ENCODE data around the gene LSM14A.

Gene LSM14A

DNA sequence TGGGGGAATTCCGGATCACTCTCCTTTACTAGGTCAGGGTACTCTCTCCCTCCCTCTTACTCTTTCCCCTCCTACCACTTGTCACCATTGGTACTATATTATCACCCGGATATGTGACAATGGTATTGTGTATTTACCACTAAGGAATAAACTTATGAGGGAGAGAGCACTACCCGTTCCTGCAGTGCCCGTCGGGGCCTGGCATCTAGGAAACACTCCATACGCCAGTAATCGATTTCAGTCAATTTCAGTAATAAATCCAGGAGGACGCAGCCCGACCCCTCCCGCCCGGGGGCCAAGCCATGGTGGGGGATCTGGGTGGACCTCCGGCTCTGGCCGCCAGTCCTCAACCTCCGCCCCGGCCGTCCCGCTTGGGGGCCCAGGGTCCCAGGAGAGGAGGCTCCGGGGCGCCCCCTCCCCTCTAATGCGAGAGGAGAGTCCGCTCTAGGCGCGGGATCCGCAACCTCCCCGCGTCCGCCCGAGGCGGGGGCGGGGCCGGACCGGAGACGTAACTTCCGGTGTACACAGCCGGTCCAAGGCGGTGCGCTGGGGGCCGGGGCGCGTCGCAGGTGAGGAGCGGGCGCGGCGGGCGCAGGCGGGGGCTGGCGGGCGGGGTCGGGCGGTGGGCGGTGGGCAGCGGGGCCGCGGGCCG, 81.9 kb downstream of the LSM14A start, which contains the start of gene GARRE1:
GARRE1 (plus strand) TSS at position 509 of the 652 bp plus-strand sequence. CDS start 45,920 bp downstream, outside the sequence.
- TF ChIP-seq, protein P1, sequence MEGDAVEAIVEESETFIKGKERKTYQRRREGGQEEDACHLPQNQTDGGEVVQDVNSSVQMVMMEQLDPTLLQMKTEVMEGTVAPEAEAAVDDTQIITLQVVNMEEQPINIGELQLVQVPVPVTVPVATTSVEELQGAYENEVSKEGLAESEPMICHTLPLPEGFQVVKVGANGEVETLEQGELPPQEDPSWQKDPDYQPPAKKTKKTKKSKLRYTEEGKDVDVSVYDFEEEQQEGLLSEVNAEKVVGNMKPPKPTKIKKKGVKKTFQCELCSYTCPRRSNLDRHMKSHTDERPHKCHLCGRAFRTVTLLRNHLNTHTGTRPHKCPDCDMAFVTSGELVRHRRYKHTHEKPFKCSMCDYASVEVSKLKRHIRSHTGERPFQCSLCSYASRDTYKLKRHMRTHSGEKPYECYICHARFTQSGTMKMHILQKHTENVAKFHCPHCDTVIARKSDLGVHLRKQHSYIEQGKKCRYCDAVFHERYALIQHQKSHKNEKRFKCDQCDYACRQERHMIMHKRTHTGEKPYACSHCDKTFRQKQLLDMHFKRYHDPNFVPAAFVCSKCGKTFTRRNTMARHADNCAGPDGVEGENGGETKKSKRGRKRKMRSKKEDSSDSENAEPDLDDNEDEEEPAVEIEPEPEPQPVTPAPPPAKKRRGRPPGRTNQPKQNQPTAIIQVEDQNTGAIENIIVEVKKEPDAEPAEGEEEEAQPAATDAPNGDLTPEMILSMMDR (IDR thresholded peaks at IDR 0.05; ENCODE audit: insufficient read depth, low read length, missing control alignments): no peak
- no peak for DNase-seq (ENCODE audit: low read depth, low spot score)
- H3K4me3 ChIP-seq (ENCODE audit: low read depth, low read length): peak within 1 kb of the TSS; percentile 75
- POLR2A ChIA-PET: no interaction called here
- CTCF ChIA-PET: no interaction called here

DNA sequence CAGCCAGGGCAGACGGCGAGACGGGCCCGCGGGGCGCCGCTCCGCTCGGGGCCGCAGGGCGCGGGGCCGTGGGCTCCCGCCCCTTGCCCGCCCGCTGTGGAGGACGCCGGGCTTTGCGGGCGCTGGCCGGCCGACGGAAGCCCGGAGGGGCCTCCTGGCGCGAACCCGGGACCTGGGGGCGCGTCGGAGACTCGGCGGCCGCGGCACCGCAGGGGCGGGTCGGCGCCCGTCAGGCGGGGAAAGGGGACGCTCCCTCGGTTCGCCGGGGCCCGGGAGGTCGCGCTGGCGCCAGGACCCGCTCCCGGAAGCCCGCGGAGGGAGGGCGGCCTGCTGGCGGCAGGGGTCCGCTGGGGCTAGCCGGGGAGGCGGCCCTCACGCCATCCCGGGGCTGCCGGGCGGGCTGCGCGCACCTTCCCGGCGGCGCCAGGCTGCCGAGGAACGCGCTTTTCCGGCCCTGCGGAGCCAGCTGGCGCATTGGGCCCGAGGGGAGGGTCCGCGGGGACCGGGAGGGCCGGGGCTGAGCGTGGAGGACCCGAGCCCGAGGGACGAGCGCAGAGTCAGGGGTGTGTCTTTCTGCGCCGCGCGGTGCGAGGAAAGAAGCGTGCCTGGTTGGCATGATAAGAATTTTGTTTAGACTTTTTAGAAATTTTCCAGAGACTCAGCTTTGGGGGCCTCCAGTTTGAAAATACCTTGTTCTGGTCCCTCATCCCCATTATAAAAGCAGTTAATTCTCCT, 82.6 kb downstream of the LSM14A start:
- CTCF ChIA-PET: interaction anchor here (0.8 kb wide), 1 partner anchor 34 kb away, joined by 3 read pairs; no protein-coding TSS in a partner anchor
- peak overlapping the region; percentile 75 for H3K4me3 ChIP-seq (ENCODE audit: low read depth, low read length)
- POLR2A ChIA-PET: no interaction called here
- TF ChIP-seq, protein P1 (IDR thresholded peaks at IDR 0.05; ENCODE audit: insufficient read depth, low read length, missing control alignments): no peak
- DNase-seq (ENCODE audit: low read depth, low spot score): no peak

DNA sequence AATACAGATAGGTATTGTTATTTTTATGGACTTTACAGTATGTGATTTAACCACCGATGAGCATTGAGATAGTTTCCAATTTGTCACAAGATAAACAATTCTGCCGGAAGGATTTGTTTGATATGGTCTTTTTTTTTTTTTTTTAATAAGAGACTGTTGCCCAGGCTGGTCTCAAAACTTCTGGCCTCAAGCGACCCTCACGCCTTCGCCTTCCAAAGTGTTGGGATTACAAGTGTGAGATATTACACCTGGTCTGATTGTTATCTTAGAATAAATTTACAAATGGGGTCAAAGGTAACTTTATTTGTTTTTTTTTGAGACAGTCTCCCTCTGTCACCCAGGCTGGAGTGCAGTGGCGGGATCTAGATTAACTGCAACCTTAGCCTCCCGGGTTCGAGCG, 83.2 kb downstream of the LSM14A start:
- H3K4me3 ChIP-seq (ENCODE audit: low read depth, low read length): peak overlapping the region; percentile 75
- TF ChIP-seq, protein P1 (IDR thresholded peaks at IDR 0.05; ENCODE audit: insufficient read depth, low read length, missing control alignments): no peak
- CTCF ChIA-PET: interaction anchor here (0.8 kb wide), 1 partner anchor 35 kb away, joined by 3 read pairs; no protein-coding TSS in a partner anchor
- DNase-seq (ENCODE audit: low read depth, low spot score): no peak
- POLR2A ChIA-PET: no interaction called here

DNA sequence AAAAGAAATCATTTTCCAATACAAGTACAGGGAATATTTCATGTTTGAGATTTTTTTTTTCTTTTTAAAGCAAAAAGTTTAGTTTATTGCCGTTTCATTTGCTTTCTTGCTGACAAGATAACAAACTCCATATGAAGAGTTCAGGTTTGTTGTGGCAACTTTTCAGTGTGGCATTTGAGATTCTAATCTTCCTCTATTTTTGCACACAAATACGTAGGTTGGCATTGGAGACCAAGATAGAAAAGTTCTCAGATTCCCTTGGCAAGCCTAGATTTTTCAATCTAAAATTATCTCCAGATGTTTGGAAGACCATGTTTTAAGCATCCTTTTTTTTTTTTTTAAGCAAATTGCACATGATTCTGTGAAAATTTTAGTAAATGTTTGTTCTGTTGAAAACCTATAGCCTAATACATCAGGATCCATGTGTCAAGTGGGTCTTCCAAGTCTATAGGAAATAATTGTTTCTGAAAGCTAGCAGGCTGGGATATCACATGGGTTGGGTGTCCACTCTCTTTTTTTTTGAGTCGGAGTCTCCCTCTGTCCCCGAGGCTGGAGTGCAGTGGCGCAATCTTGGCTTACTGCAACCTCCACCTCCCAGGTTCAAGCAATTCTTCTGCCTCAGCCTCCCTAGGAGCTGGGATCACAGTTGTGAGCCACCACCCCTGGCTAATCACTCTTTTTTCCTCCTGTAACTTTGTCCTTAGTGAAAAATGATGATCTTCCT, 84.7 kb downstream of the LSM14A start:
- DNase-seq (ENCODE audit: low read depth, low spot score): no peak
- H3K4me3 ChIP-seq (ENCODE audit: low read depth, low read length): no peak overlapping the region
- ChIA-PET POLR2A (interaction anchor here (0.6 kb wide), 1 partner anchor 67 kb away, joined by 3 read pairs; no protein-coding TSS in a partner anchor), CTCF (no interaction called here)
- TF ChIP-seq, protein P1 (IDR thresholded peaks at IDR 0.05; ENCODE audit: insufficient read depth, low read length, missing control alignments): no peak

DNA sequence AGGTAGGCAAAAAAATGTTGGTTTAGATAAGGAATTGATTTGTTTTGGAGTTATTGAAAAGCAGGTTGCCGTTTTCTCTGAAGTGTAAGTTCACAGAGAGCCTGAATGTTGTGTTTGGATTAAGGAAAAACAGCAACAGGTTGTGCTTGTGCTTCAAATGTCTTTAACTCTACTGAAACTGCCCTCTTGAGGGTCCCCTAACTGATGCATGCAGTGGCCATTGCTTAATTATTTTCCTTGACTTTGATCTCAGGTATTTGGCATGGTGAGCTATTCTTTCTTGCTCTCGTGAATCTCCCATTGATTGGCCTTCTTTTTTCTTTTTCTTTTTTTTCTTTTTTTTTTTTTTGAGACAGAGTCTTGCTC, 85.2 kb downstream of the LSM14A start:
- ChIA-PET CTCF (interaction anchor here (0.6 kb wide), 1 partner anchor 49 kb away, joined by 3 read pairs; no protein-coding TSS in a partner anchor), POLR2A (interaction anchor here (0.6 kb wide), 1 partner anchor 67 kb away, joined by 3 read pairs; no protein-coding TSS in a partner anchor)
- no peak overlapping the region for H3K4me3 ChIP-seq (ENCODE audit: low read depth, low read length)
- DNase-seq (ENCODE audit: low read depth, low spot score): no peak
- TF ChIP-seq, protein P1 (IDR thresholded peaks at IDR 0.05; ENCODE audit: insufficient read depth, low read length, missing control alignments): no peak
